Loucy (cell line): Measurements from ENCODE around the gene CYP3A4.

Experiments used
- H2AFZ ChIP-seq: fragments of 200-600 bp; sonication (generic); 2 replicates; pipeline ENCODE4 v1.6.0; 2016; ENCODE audit warnings: antibody characterized with exemption, mild to moderate bottlenecking, low read length, moderate library complexity
- H3F3A ChIP-seq: fragments of 200-600 bp; 2 replicates; pipeline ENCODE4 v1.6.0; 2016; ENCODE audit warnings: antibody characterized with exemption, low read depth, mild to moderate bottlenecking
- H3K27me3 ChIP-seq: fragments of 200-600 bp; sonication (generic); 2 replicates; pipeline ENCODE4 v1.6.1; 2014; ENCODE audit warnings: low read length, mild to moderate bottlenecking; ENCODE audit not compliant: insufficient read depth, poor library complexity, severe bottlenecking
- H3K36me3 ChIP-seq: fragments of 200-600 bp; sonication (generic); 2 replicates; pipeline ENCODE4 v1.6.1; 2016; ENCODE audit warnings: low read length; ENCODE audit not compliant: insufficient read depth
- H3K4me1 ChIP-seq: fragments of 200-600 bp; sonication (generic); 2 replicates; pipeline ENCODE4 v1.5.1; 2014; ENCODE audit warnings: low read length, mild to moderate bottlenecking; ENCODE audit not compliant: insufficient read depth, poor library complexity, severe bottlenecking
- H3K4me2 ChIP-seq: fragments of 200-600 bp; sonication (generic); 2 replicates; pipeline ENCODE4 v1.6.0; 2014; ENCODE audit warnings: antibody characterized with exemption, low read length, low read depth, mild to moderate bottlenecking; ENCODE audit not compliant: poor library complexity, severe bottlenecking
- H3K4me3 ChIP-seq: fragments of 200-600 bp; sonication (generic); 2 replicates; pipeline ENCODE4 v1.5.1; 2014; ENCODE audit warnings: low read length, mild to moderate bottlenecking, mixed read lengths; ENCODE audit not compliant: poor library complexity, severe bottlenecking
- H3K79me2 ChIP-seq: fragments of 200-600 bp; sonication (generic); 2 replicates; pipeline ENCODE4 v1.6.1; 2014; ENCODE audit warnings: low read length; ENCODE audit not compliant: insufficient read depth
- H3K9ac ChIP-seq: fragments of 200-600 bp; sonication (generic); 2 replicates; pipeline ENCODE4 v1.6.0; 2014; ENCODE audit warnings: mild to moderate bottlenecking, low read depth, low read length, moderate library complexity; ENCODE audit not compliant: poor library complexity, severe bottlenecking
- H3K9me2 ChIP-seq: fragments of 200-600 bp; sonication (generic); replicated peaks from 2 replicates; pipeline ENCODE4 v1.6.1; 2016; ENCODE audit warnings: low read depth, low read length, mixed read lengths
- H3K9me3 ChIP-seq: fragments of 200-600 bp; sonication (generic); 2 replicates; pipeline ENCODE4 v1.6.1; 2014; ENCODE audit warnings: mild to moderate bottlenecking, antibody characterized with exemption, low read length, low read depth; ENCODE audit not compliant: insufficient read depth
- H4K20me1 ChIP-seq: fragments of 200-600 bp; sonication (generic); 2 replicates; pipeline ENCODE4 v1.6.0; 2014; ENCODE audit warnings: antibody characterized with exemption, low read length, mild to moderate bottlenecking; ENCODE audit not compliant: insufficient read depth, poor library complexity, severe bottlenecking
- EZH2phosphoT487 ChIP-seq: fragments of 200-600 bp; IDR thresholded peaks from 2 replicates; pipeline ENCODE4 v1.6.1; 2018; ENCODE audit warnings: antibody characterized with exemption, mild to moderate bottlenecking, moderate library complexity, borderline replicate concordance
- TF ChIP-seq, protein P1 (sequence below): fragments of 200-600 bp; sonication (generic); conservative IDR thresholded peaks from 2 replicates; pipeline ENCODE4 v1.5.1; 2014; ENCODE audit warnings: mild to moderate bottlenecking, antibody characterized with exemption, low read length

CYP3A4 gene

DNA sequence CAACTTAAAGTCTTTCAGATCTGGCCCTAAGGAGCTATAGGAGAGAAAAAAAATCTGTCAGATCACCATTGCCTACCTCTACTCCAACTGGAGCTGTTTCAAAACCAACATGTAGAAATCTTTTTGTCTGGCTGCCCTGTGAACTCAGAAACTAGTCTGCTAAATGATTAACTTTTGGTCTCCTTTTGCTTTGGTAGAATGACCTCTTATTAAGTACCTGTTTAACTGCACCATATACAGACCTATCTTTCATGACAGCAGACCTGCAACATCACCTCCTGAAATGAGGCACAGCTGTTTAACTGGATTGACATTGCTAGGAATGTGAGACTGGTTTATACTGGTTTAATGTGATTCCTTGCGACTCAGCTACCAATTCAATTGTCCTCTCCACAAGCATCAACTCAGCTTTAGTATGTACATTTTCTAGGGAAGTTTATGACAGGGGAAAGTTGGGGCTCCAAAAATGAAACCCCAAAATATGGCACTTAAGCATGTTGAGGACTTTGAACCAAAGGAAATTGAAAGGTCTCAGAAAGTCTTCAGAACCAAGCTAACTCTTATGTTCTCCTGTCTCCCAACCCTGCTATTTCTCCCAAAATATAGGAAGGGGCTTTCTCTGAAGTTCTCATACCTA lies 45.7 kb upstream of the CYP3A4 start:
- H3K9me3 ChIP-seq = no peaks in the 10 kb centered on the region
- H4K20me1 ChIP-seq = no peaks in the 10 kb centered on the region
- H2AFZ ChIP-seq = no peak overlapping the region
- H3K4me1 ChIP-seq = peaks cover 3% of the 10 kb centered on the region
- no peaks in the 10 kb centered on the region for H3K9me2 ChIP-seq
- H3K36me3 ChIP-seq = no peaks in the 10 kb centered on the region
- TF ChIP-seq EZH2phosphoT487 = no peak
- TF ChIP-seq, protein P1, sequence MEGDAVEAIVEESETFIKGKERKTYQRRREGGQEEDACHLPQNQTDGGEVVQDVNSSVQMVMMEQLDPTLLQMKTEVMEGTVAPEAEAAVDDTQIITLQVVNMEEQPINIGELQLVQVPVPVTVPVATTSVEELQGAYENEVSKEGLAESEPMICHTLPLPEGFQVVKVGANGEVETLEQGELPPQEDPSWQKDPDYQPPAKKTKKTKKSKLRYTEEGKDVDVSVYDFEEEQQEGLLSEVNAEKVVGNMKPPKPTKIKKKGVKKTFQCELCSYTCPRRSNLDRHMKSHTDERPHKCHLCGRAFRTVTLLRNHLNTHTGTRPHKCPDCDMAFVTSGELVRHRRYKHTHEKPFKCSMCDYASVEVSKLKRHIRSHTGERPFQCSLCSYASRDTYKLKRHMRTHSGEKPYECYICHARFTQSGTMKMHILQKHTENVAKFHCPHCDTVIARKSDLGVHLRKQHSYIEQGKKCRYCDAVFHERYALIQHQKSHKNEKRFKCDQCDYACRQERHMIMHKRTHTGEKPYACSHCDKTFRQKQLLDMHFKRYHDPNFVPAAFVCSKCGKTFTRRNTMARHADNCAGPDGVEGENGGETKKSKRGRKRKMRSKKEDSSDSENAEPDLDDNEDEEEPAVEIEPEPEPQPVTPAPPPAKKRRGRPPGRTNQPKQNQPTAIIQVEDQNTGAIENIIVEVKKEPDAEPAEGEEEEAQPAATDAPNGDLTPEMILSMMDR = no peak
- no peak overlapping the region for H3K9ac ChIP-seq
- H3K79me2 ChIP-seq = no peaks in the 10 kb centered on the region
- H3K4me2 ChIP-seq = no peak overlapping the region
- H3K4me3 ChIP-seq = no peak overlapping the region
- no peaks in the 10 kb centered on the region for H3F3A ChIP-seq
- no peaks in the 10 kb centered on the region for H3K27me3 ChIP-seq

DNA sequence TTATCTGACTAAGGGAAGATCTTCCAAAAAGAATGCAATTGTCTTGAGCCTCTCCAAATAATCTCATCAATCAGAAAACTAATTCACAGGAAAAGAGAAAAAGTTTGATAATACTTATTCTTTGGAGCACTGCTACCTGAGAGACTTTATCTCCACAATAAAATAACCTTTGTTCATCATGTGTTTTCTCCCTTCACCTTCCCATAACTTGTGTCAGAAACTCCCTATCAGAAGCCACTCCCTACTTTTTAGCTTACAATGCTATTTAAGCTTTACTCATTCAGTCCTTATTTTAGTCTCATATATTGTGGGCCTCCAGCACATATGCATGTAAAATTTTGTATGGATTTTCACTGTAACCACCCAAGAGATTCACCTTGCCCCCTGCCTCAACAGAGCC lies 44.8 kb upstream of the CYP3A4 start:
- TF ChIP-seq, protein P1 = no peak
- no peak for TF ChIP-seq EZH2phosphoT487
- Histone ChIP-seq H3K27me3 (no peaks in the 10 kb centered on the region), H3K79me2 (no peaks in the 10 kb centered on the region), H3F3A (no peaks in the 10 kb centered on the region), H3K4me3 (no peak overlapping the region), H4K20me1 (no peaks in the 10 kb centered on the region), H3K36me3 (no peaks in the 10 kb centered on the region), H3K4me2 (no peak overlapping the region), H2AFZ (no peak overlapping the region), H3K9me3 (no peaks in the 10 kb centered on the region), H3K9me2 (no peaks in the 10 kb centered on the region), H3K4me1 (peaks cover 3% of the 10 kb centered on the region), H3K9ac (no peak overlapping the region)

DNA sequence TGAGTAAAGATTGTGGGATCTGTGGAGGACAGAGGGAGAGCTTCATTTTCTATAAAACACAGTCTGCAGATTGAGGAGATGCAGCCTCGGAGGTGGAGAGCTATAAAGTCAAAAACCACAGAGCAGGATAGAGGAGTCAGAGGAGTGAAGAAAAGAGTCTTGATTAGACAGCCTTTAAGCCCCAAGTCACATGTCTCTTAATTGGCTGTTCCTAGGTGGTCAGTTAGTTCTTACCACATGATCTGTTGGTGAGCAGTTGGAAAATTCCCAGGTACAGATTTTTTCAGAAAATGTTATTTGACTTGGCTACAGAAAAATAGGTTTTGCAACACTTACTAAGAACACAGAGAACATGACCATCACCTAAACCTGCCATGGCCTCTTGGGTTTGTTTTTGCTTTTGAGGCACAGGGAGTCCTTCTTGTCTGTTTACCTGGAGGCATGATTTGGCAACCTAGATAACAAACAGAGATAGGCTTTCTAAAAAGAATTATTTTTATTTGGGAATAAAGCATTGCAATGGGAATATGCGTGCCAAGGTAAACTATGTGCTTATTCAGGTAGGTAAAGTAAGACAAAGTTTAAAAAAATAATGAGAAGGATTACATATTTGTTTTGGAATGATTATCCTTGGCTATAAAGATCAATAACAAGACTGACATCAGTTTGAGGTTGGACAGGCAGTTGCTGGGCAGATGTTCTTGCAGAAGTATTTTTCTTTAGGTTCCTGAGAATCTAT lies 43.2 kb upstream of the CYP3A4 start:
- no peaks in the 10 kb centered on the region for H3K27me3 ChIP-seq
- no peak overlapping the region for H3K9ac ChIP-seq
- H4K20me1 ChIP-seq = no peaks in the 10 kb centered on the region
- H3K9me3 ChIP-seq = no peaks in the 10 kb centered on the region
- H3K4me2 ChIP-seq = no peak overlapping the region
- no peaks in the 10 kb centered on the region for H3K9me2 ChIP-seq
- no peaks in the 10 kb centered on the region for H3K79me2 ChIP-seq
- H3K4me3 ChIP-seq = no peak overlapping the region
- no peaks in the 10 kb centered on the region for H3F3A ChIP-seq
- TF ChIP-seq, protein P1 = no peak
- no peak for TF ChIP-seq EZH2phosphoT487
- H2AFZ ChIP-seq = no peak overlapping the region
- H3K36me3 ChIP-seq = no peaks in the 10 kb centered on the region
- H3K4me1 ChIP-seq = peaks cover 3% of the 10 kb centered on the region
